Thoracic aorta (tissue), 2 donors: ENCODE results near the gene TOX3. TPM values are rescaled to one million over a fixed set of nuclear protein-coding genes. Genes with fewer than 3 reads are reported as not detected.

Source experiments
- ATAC-seq: fragments of 150-250 bp; one replicate; pipeline ENCODE4 v1.8.0; 2017; ENCODE audit warnings: low read depth; ENCODE audit not compliant: insufficient number of reproducible peaks, low FRiP score
- DNase-seq: peaks from one replicate; pipeline ENCODE4 v3.0.0-alpha.2; 2020; ENCODE audit warnings: low spot score
- H3K27ac ChIP-seq, 2 donors: fragments of 200-600 bp; sonication (generic); 1 replicate in 1 of 2; 2 replicates in 1 of 2; pipeline ENCODE4 v1.5.1; 2016; ENCODE audit warnings: mild to moderate bottlenecking in 2 of 2, moderate library complexity in 2 of 2
- H3K27me3 ChIP-seq: fragments of 200-600 bp; sonication (generic); replicated peaks from 2 replicates; pipeline ENCODE4 v1.6.0; 2016; ENCODE audit warnings: mild to moderate bottlenecking; ENCODE audit not compliant: insufficient read depth
- H3K36me3 ChIP-seq: fragments of 200-600 bp; sonication (generic); one replicate; pipeline ENCODE4 v1.5.1; 2016
- H3K4me1 ChIP-seq, 2 donors: fragments of 200-600 bp; sonication (generic); 1 replicate in 1 of 2; 2 replicates in 1 of 2; pipeline versions ENCODE4 v1.5.1 to v1.6.0; 2016; ENCODE audit warnings: low read depth in 2 of 2, mild to moderate bottlenecking in 1 of 2; ENCODE audit not compliant: control insufficient read depth in 1 of 2
- H3K4me3 ChIP-seq: fragments of 200-600 bp; sonication (generic); 2 replicates; pipeline ENCODE4 v1.5.1; 2016; ENCODE audit warnings: mild to moderate bottlenecking
- H3K9me3 ChIP-seq: fragments of 200-600 bp; sonication (generic); 2 replicates; pipeline ENCODE4 v1.5.1; 2016
- CTCF ChIP-seq: fragments of 200-600 bp; sonication (generic); IDR thresholded peaks from one replicate; pipeline ENCODE4 v1.5.1; 2019; ENCODE audit warnings: antibody characterized with exemption
- total RNA-seq, 2 donors: library from RNA; depleted of rRNA; stranded (reverse); fragments of >200 nt; gene quantifications; one replicate each; pipeline versions ENCODE4 v1.1.0 to v1.2.3, GENCODE V29; 2016

Gene TOX3
- total RNA-seq, 2 donors from 2014 or later: not detected

GRCh38 chr16:52463904-52464303 lies 83.0 kb downstream of the TOX3 start:
- no peak for ATAC-seq
- no peak for TF ChIP-seq CTCF

DNA sequence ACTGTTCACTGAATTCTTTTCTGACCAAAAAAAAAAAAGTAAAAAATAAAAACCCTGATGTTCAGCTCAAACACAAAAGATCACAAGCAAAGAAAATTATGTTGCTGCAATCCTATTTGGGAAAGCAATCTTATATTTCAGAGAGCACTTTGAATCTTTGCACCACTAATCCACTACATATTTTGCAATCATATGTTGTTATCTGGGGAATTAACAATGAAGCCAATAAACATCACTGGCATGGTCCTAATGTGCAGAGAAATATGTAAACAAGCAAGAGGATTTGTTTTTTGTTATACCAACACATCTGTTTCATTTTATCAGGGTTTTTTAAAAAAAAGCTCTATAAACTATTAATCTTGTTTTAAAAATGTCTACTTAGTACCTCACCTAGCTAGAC lies 84.1 kb downstream of the TOX3 start:
- Histone ChIP-seq H3K4me1 (no peaks in the 10 kb centered on the region), H3K36me3 (no peaks in the 10 kb centered on the region), H3K27me3 (no peaks in the 10 kb centered on the region), H3K4me3 (no peak overlapping the region), H3K27ac (no peak overlapping the region), H3K9me3 (no peaks in the 10 kb centered on the region)
- ATAC-seq (no peak), DNase-seq (no peak)
- TF ChIP-seq CTCF: no peak

More at GRCh38 chr16:52463904-52464303, 83.0 kb downstream of the TOX3 start:
- Histone ChIP-seq H3K27me3 (no peaks in the 10 kb centered on the region), H3K36me3 (no peaks in the 10 kb centered on the region), H3K9me3 (no peaks in the 10 kb centered on the region), H3K4me1 (no peaks in the 10 kb centered on the region), H3K27ac (no peak overlapping the region), H3K4me3 (no peak overlapping the region)
- DNase-seq: no peak

- TF ChIP-seq CTCF: no peak
- DNase-seq (no peak), ATAC-seq (no peak)
- H3K9me3 ChIP-seq: no peaks in the 10 kb centered on the region
- no peak overlapping the region for H3K4me3 ChIP-seq
- H3K36me3 ChIP-seq: no peaks in the 10 kb centered on the region
- H3K27ac ChIP-seq: no peak overlapping the region
- no peaks in the 10 kb centered on the region for H3K4me1 ChIP-seq
- no peaks in the 10 kb centered on the region for H3K27me3 ChIP-seq
These were observed 86.2 kb downstream of the TOX3 start for GRCh38 chr16:52460639-52461178.

GRCh38 chr16:52456368-52456767 lies 90.6 kb downstream of the TOX3 start:
- Histone ChIP-seq H3K4me1 (no peaks in the 10 kb centered on the region), H3K4me3 (no peak overlapping the region), H3K27me3 (no peaks in the 10 kb centered on the region), H3K36me3 (no peaks in the 10 kb centered on the region), H3K9me3 (no peaks in the 10 kb centered on the region), H3K27ac (no peak overlapping the region)
- DNase-seq: no peak
- no peak for ATAC-seq
- no peak for TF ChIP-seq CTCF

- ATAC-seq: no peak
- Histone ChIP-seq H3K27me3 (no peaks in the 10 kb centered on the region), H3K4me3 (no peak overlapping the region), H3K9me3 (no peaks in the 10 kb centered on the region), H3K36me3 (no peaks in the 10 kb centered on the region), H3K4me1 (no peaks in the 10 kb centered on the region), H3K27ac (no peak overlapping the region)
- TF ChIP-seq CTCF: no peak
- no peak for DNase-seq
These were observed 91.2 kb downstream of the TOX3 start for GRCh38 chr16:52455549-52456277.
